ENCODE data around the gene MIDN. TPM values are rescaled to one million over a fixed set of nuclear protein-coding genes. Genes with fewer than 3 reads are reported as not detected.

MIDN gene
- total RNA-seq, 1 experiment from 2014 or later, result 118 TPM

GRCh38 chr19:1283207-1283916 is 35.0 kb downstream of the MIDN start:
- Histone ChIP-seq H3K27ac (ENCODE audit: low read length) (no peak overlapping the region), H3K4me1 (ENCODE audit: control insufficient read depth, insufficient read depth, low read length) (peaks cover 7% of the 10 kb centered on the region), H3K4me3 (ENCODE audit: low read depth in 2 of 2, low read length in 2 of 2) (no peak overlapping the region), H3K36me3 (ENCODE audit: control insufficient read depth, insufficient read depth, low read length) (no peaks in the 10 kb centered on the region), H3K27me3 (ENCODE audit: control insufficient read depth, insufficient read depth, low read length) (no peaks in the 10 kb centered on the region), H3K9me3 (ENCODE audit: control insufficient read depth, insufficient read depth, low read depth, low read length) (no peaks in the 10 kb centered on the region)
- no TSS peak for BruUV-seq (replicated peaks)
- ATAC-seq (no peak), DNase-seq (ENCODE audit: low read depth, low spot score) (no peak)
- CTCF ChIA-PET, result interaction anchor here (0.6 kb wide), 1 partner anchor 30 kb away, joined by 15 read pairs; no protein-coding TSS in a partner anchor
- in situ Hi-C loops (cut with HindIII; ENCODE audit: low pct_unique_long_range_greater_than_20kb, low sequenced_read_pairs), result no loop called here
- POLR2A ChIA-PET, result no interaction called here
- TF ChIP-seq POLR2AphosphoS5 (IDR thresholded peaks at IDR 0.05; ENCODE audit: low read depth, low read length) (no peak), REST (IDR thresholded peaks at IDR 0.05; ENCODE audit: insufficient read depth in 1 of 2, low read depth in 2 of 2, low read length in 1 of 2) (no peak), SIN3A (IDR thresholded peaks at IDR 0.05; ENCODE audit: borderline replicate concordance, insufficient read depth, low read depth, low read length) (no peak), TCF7L2 (IDR thresholded peaks at IDR 0.05; ENCODE audit: low read depth, low read length) (no peak)
- TF ChIP-seq, protein P1, sequence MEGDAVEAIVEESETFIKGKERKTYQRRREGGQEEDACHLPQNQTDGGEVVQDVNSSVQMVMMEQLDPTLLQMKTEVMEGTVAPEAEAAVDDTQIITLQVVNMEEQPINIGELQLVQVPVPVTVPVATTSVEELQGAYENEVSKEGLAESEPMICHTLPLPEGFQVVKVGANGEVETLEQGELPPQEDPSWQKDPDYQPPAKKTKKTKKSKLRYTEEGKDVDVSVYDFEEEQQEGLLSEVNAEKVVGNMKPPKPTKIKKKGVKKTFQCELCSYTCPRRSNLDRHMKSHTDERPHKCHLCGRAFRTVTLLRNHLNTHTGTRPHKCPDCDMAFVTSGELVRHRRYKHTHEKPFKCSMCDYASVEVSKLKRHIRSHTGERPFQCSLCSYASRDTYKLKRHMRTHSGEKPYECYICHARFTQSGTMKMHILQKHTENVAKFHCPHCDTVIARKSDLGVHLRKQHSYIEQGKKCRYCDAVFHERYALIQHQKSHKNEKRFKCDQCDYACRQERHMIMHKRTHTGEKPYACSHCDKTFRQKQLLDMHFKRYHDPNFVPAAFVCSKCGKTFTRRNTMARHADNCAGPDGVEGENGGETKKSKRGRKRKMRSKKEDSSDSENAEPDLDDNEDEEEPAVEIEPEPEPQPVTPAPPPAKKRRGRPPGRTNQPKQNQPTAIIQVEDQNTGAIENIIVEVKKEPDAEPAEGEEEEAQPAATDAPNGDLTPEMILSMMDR (IDR thresholded peaks at IDR 0.05), result no peak
- intact Hi-C loops (cut with micrococcal nuclease; ENCODE audit: unreplicated experiment), result no loop called here

DNA sequence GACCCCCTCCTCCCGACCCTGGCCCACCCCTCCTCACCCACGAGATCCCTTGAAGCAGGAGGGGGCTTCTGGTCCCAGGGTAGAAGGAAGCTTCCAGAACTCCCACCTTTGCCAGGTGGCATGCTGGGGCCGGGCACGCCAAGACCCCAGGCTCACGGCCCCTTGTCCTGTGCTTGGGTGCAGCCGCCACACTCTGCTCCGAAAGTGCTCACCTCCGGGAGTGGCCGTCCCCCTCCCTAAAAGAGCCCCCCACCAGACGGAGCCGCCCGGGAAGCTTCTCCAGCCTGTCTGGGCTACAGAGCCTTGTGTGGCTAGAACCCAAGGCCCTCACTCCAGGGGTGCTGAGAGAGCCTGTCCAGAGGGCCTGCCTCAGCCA is 35.5 kb downstream of the MIDN start:
- no peaks in the 10 kb centered on the region for H3K27me3 ChIP-seq (ENCODE audit: control insufficient read depth, insufficient read depth, low read length)
- H3K4me3 ChIP-seq (ENCODE audit: low read depth in 2 of 2, low read length in 2 of 2), result no peak overlapping the region
- TF ChIP-seq, protein P1 (IDR thresholded peaks at IDR 0.05), result no peak
- no peaks in the 10 kb centered on the region for H3K9me3 ChIP-seq (ENCODE audit: control insufficient read depth, insufficient read depth, low read depth, low read length)
- intact Hi-C loops (cut with micrococcal nuclease; ENCODE audit: unreplicated experiment) (no loop called here), in situ Hi-C loops (cut with HindIII; ENCODE audit: low pct_unique_long_range_greater_than_20kb, low sequenced_read_pairs) (no loop called here)
- no peak for ATAC-seq
- H3K4me1 ChIP-seq (ENCODE audit: control insufficient read depth, insufficient read depth, low read length), result peaks cover 7% of the 10 kb centered on the region
- no TSS peak for BruUV-seq (replicated peaks)
- H3K27ac ChIP-seq (ENCODE audit: low read length), result no peak overlapping the region
- DNase-seq (ENCODE audit: low read depth, low spot score), result no peak
- ChIA-PET CTCF (no interaction called here), POLR2A (no interaction called here)
- no peaks in the 10 kb centered on the region for H3K36me3 ChIP-seq (ENCODE audit: control insufficient read depth, insufficient read depth, low read length)

Data from Panc1 (cell line).